Ammon's horn (tissue), 1 donor: ENCODE measurements around the gene LMOD3.
A peak's percentile ranks its signal among the peaks of the same experiment; 100 is the strongest.

Experiments
- DNase-seq: peaks from one replicate; pipeline ENCODE4 v3.0.0-alpha.2; 2016; ENCODE audit warnings: low spot score

The LMOD3 gene

GRCh38 chr3:69122403-69122802, at the start of gene LMOD3:
Gene LMOD3 (minus strand): TSS chr3:69122595. CDS start chr3:69122386, 209 bp downstream.
- DNase-seq = no peak

- DNase-seq = no peak
These were observed 49.7 kb upstream of the LMOD3 start for GRCh38 chr3:69172058-69172457.

GRCh38 chr3:69166446-69166845, 44.1 kb upstream of the LMOD3 start:
- no peak for DNase-seq

- DNase-seq = no peak
These were observed 43.3 kb upstream of the LMOD3 start for GRCh38 chr3:69165744-69166143.

- no peak for DNase-seq
These were observed 41.9 kb upstream of the LMOD3 start for GRCh38 chr3:69164296-69164695.

DNA sequence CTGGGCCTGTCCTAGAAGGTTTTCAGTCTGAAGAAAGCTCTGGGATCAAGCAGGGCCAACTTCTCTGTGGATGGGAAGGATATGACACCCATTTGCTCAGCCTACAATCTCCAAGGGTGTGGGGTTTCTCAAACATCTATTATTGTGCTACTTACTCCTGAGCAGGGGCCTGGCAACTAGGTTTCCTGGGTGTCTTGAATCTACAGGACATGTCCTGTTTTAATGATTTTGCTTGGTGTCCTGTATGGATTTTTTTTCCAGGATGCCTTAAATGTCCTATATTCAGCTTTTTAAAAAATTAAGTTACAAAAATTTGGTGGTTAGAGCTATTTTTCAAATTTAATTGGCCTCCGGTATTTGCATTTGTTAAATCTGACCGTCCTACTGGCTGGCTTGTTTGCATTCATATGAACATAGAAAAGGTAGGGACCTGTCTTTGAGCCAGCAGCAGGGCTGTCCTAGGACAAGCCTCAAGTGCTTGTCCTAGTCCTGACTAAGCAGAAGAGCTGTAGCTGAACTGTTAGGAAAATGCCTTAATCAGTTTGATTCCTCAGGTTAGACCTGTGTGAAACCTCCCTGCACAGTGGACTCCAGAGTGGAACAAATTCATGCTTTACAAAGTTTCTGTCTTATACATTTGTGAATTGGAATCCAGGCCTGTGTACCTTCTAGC, 40.0 kb upstream of the LMOD3 start:
- no peak for DNase-seq

- DNase-seq = peak; percentile 77
These were observed 39.4 kb upstream of the LMOD3 start for GRCh38 chr3:69161587-69162307.

GRCh38 chr3:69160525-69160924, 38.1 kb upstream of the LMOD3 start:
- no peak for DNase-seq

DNA sequence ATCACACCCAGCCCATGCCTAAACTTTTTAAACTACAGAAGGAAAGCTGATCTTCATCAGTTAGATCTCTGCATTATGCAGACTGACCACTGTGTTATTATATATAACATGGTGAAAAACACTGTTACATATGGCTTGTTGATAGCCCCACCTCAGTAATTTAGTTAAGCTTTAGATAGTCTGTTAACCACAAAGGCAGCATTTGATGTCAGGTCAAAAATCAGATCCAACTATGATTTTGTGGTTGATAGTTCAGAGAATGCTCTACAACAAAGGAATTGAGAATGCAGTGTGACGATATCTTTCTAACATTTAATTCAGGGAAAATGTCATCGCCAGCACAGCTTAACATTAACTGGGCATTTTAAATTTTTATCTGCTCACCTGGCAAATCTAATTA, 37.7 kb upstream of the LMOD3 start:
- DNase-seq = no peak

DNA sequence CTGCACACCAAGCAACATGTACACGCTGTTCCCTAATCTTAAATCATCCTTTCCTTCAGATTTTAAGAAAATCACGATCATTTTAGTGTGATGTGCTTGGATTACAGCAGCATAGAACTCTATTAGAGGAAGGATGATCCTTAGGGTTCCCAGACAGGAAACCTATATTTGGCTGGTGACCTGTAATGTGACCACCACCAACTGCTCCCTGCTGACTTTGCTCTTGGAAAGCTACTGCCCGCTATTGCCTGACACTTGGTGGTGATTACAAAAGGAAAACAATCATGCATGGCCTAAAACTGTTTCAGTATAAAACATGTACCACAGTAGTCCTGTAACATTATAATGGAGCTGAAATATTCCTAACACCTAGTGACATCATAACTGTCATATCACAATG, 27.2 kb upstream of the LMOD3 start:
- DNase-seq = no peak

GRCh38 chr3:69145688-69146087, 23.3 kb upstream of the LMOD3 start:
- no peak for DNase-seq

- DNase-seq = no peak
These were observed 22.3 kb upstream of the LMOD3 start for GRCh38 chr3:69144631-69145245.

- DNase-seq = no peak
These were observed 21.2 kb upstream of the LMOD3 start for GRCh38 chr3:69143612-69144011.

GRCh38 chr3:69142797-69143454, 20.5 kb upstream of the LMOD3 start:
- no peak for DNase-seq

DNA sequence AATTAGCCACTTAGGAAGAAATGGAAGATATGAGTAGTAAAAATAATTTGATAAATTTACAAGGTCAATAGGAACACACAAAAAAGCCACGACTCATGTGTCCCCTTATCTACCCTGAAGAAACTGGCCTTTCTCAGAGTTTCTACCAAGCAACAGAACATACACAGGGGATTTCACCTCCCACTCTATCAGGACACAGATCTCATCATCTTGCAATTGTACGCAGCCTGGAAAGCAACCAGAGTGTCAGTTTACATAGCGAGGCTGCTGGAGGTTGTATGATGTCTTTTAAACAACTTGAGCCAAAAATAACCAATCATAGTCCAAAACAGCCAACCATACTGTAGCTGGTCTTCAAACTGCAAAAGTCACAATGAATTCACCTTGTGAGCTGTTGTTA, 19.7 kb upstream of the LMOD3 start:
- no peak for DNase-seq

DNA sequence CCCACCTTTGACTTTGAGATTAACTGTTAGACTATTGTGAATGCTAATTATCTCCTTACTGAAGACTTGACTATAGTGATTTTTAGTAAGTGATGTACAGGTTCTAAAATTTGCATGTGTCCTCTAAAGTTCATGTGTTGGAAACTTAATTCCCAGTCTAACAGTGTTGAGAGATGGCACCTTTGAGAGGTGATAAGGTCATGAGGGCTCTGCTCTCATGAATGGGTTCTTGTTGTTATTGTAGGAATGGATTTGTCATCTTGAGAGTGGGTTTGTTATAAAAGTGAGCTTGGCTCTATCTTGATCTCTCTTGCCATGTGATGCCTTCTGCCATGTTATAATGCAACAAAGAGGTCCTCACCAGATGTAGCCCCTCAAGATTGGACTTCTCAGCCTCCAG, 18.9 kb upstream of the LMOD3 start:
- DNase-seq = no peak

- DNase-seq = no peak
These were observed 15.0 kb upstream of the LMOD3 start for GRCh38 chr3:69137412-69137811.

- DNase-seq = no peak
These were observed 14.6 kb upstream of the LMOD3 start for GRCh38 chr3:69137005-69137404.

DNA sequence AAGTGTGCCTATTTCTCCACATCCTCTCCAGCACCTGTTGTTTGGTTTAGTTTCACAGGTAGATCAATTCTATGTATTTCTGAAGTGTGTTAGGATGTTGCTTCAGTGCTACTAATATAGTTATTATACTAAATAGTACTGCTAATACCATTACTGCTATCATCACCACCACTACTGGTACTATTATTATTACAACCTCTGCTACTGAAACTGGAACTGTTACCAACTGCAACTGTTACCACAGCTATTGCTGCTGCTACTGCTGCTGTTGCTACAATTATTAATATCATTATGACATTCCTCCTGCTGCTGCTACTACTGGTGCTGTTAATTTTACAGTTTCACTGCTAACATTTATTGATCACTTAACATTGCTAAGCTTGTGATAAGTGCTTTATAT, 8.3 kb upstream of the LMOD3 start:
- DNase-seq = no peak

- no peak for DNase-seq
These were observed 7.1 kb upstream of the LMOD3 start for GRCh38 chr3:69129531-69129930.

DNA sequence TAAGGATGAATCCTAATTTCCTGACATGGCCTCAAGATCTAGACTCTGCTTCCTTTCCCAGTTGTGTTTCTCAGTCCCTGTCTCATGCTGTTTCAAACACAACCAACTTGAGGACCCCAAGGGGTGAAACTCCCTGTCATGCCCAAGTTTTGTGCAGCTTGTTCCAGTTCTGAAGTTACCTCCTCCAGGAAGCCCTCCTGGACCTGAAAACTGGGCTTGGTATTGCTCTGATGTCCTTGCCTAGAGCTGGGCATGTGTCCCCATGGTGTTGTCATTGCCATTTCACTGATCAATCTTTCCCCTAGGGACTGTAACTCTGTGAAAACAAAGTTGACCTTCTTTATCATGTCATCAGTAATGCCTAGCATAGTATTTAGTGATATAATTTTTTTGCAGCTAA, 6.1 kb upstream of the LMOD3 start:
- no peak for DNase-seq

- no peak for DNase-seq
These were observed 4.6 kb upstream of the LMOD3 start for GRCh38 chr3:69126999-69127398.

- no peak for DNase-seq
These were observed 3.8 kb upstream of the LMOD3 start for GRCh38 chr3:69126216-69126615.
